Effector memory CD4-positive, alpha-beta T cell (primary cell): ENCODE results near the gene GIGYF1.
A peak's percentile ranks its signal among the peaks of the same experiment; 100 is the strongest.
"Not testable (repeated sequence)": the region's sequence is repeated elsewhere in the genome, so short reads cannot be mapped to it uniquely, and the experiment has no call there.

Experiments used
- DNase-seq, 3 donors: peaks; one replicate each; pipeline ENCODE4 v3.0.0-alpha.2; 2020
- H3K27ac ChIP-seq: 2 replicates; pipeline ENCODE4 v1.7.0; 2013; ENCODE audit warnings: mild to moderate bottlenecking, low read length, moderate library complexity; ENCODE audit not compliant: insufficient read depth, poor library complexity, severe bottlenecking
- H3K27me3 ChIP-seq: replicated peaks from 2 replicates; pipeline ENCODE4 v1.7.0; 2013; ENCODE audit warnings: mild to moderate bottlenecking, low read length; ENCODE audit not compliant: insufficient read depth, control insufficient read depth, poor library complexity, severe bottlenecking
- H3K36me3 ChIP-seq: 2 replicates; pipeline ENCODE4 v1.7.0; 2013; ENCODE audit warnings: mild to moderate bottlenecking, low read length, moderate library complexity; ENCODE audit not compliant: control insufficient read depth, insufficient read depth
- H3K4me1 ChIP-seq: 2 replicates; pipeline ENCODE4 v1.7.0; 2013; ENCODE audit warnings: low read length, mild to moderate bottlenecking; ENCODE audit not compliant: control insufficient read depth, insufficient read depth, poor library complexity, severe bottlenecking
- H3K4me3 ChIP-seq: 2 replicates; pipeline ENCODE4 v1.7.0; 2013; ENCODE audit warnings: low read length, low read depth, mild to moderate bottlenecking; ENCODE audit not compliant: insufficient read depth, poor library complexity, severe bottlenecking
- H3K9me3 ChIP-seq: 2 replicates; pipeline ENCODE4 v1.7.0; 2013; ENCODE audit warnings: mild to moderate bottlenecking, low read length, moderate library complexity; ENCODE audit not compliant: control insufficient read depth
- total RNA-seq, 3 donors: gene quantifications; one replicate each; lab custom pipeline; 2026; lab: John Stamatoyannopoulos, UW

GIGYF1 gene
- total RNA-seq: 182 to 221 (median 185) reads per million in 3 donors

GRCh38 chr7:100694098-100694745, at the start of gene GIGYF1:
Gene GIGYF1 (minus strand): TSS chr7:100694250. CDS start chr7:100688238, 6,012 bp downstream.
- no peaks in the 10 kb centered on the region for H3K27me3 ChIP-seq
- H3K9me3 ChIP-seq: no peaks in the 10 kb centered on the region
- peaks cover 23% of the 10 kb centered on the region for H3K4me1 ChIP-seq
- H3K4me3 ChIP-seq: peak within 1 kb of the TSS; percentile 68
- peak within 1 kb of the TSS; percentile 46 for H3K27ac ChIP-seq
- H3K36me3 ChIP-seq: no peaks in the 10 kb centered on the region
- peak; percentile 49 to 74 (median 60) for DNase-seq

- Histone ChIP-seq H3K27ac (no peak overlapping the region), H3K4me1 (no peaks in the 10 kb centered on the region), H3K4me3 (no peak overlapping the region), H3K27me3 (no peaks in the 10 kb centered on the region), H3K9me3 (no peaks in the 10 kb centered on the region), H3K36me3 (no peaks in the 10 kb centered on the region)
- no peak for DNase-seq
These were observed 45.9 kb upstream of the GIGYF1 start for GRCh38 chr7:100739934-100740333.

GRCh38 chr7:100736671-100737070, 42.6 kb upstream of the GIGYF1 start:
- Histone ChIP-seq H3K9me3 (no peaks in the 10 kb centered on the region), H3K4me1 (no peaks in the 10 kb centered on the region), H3K4me3 (no peak overlapping the region), H3K27me3 (no peaks in the 10 kb centered on the region), H3K36me3 (no peaks in the 10 kb centered on the region), H3K27ac (no peak overlapping the region)
- DNase-seq: no peak

GRCh38 chr7:100735730-100736129, 41.7 kb upstream of the GIGYF1 start:
- H3K27ac ChIP-seq: no peak overlapping the region
- no peaks in the 10 kb centered on the region for H3K27me3 ChIP-seq
- H3K4me1 ChIP-seq: no peaks in the 10 kb centered on the region
- no peaks in the 10 kb centered on the region for H3K36me3 ChIP-seq
- no peak for DNase-seq
- no peaks in the 10 kb centered on the region for H3K9me3 ChIP-seq
- H3K4me3 ChIP-seq: no peak overlapping the region

- Histone ChIP-seq H3K27ac (no peak overlapping the region), H3K36me3 (no peaks in the 10 kb centered on the region), H3K4me1 (no peaks in the 10 kb centered on the region), H3K4me3 (no peak overlapping the region), H3K27me3 (no peaks in the 10 kb centered on the region), H3K9me3 (no peaks in the 10 kb centered on the region)
- DNase-seq: no peak
These were observed 38.0 kb upstream of the GIGYF1 start for GRCh38 chr7:100731937-100732636.

- no peak for DNase-seq
- no peaks in the 10 kb centered on the region for H3K36me3 ChIP-seq
- no peak overlapping the region for H3K27ac ChIP-seq
- no peaks in the 10 kb centered on the region for H3K9me3 ChIP-seq
- no peaks in the 10 kb centered on the region for H3K27me3 ChIP-seq
- H3K4me1 ChIP-seq: no peaks in the 10 kb centered on the region
- H3K4me3 ChIP-seq: no peak overlapping the region
These were observed 36.2 kb upstream of the GIGYF1 start for GRCh38 chr7:100730136-100730800.

GRCh38 chr7:100728196-100728595, 34.1 kb upstream of the GIGYF1 start:
- no peaks in the 10 kb centered on the region for H3K9me3 ChIP-seq
- H3K4me1 ChIP-seq: no peaks in the 10 kb centered on the region
- no peak overlapping the region for H3K4me3 ChIP-seq
- no peak for DNase-seq
- H3K27ac ChIP-seq: no peak overlapping the region
- no peaks in the 10 kb centered on the region for H3K27me3 ChIP-seq
- no peaks in the 10 kb centered on the region for H3K36me3 ChIP-seq

- Histone ChIP-seq H3K27me3 (no peaks in the 10 kb centered on the region), H3K27ac (no peak overlapping the region)
These were observed 33.1 kb upstream of the GIGYF1 start for GRCh38 chr7:100726996-100727761.

GRCh38 chr7:100724364-100724763, 30.3 kb upstream of the GIGYF1 start:
- not testable (repeated sequence) for DNase-seq, H3K4me3 ChIP-seq, H3K27me3 ChIP-seq

More at GRCh38 chr7:100726996-100727761, 33.1 kb upstream of the GIGYF1 start:
- no peaks in the 10 kb centered on the region for H3K4me1 ChIP-seq
- no peaks in the 10 kb centered on the region for H3K36me3 ChIP-seq
- H3K4me3 ChIP-seq: no peak overlapping the region
- H3K9me3 ChIP-seq: no peaks in the 10 kb centered on the region
- no peak for DNase-seq

More at GRCh38 chr7:100724364-100724763, 30.3 kb upstream of the GIGYF1 start:
- not testable (repeated sequence) for H3K4me1 ChIP-seq, H3K9me3 ChIP-seq, H3K36me3 ChIP-seq, H3K27ac ChIP-seq
